GM21786 (cell line): ENCODE data around the gene AKAP6.

Experiments used
- ATAC-seq: cut with Tn5 transposase; IDR thresholded peaks from one replicate; pipeline ENCODE4 v1.9.1; 2021; ENCODE audit not compliant: unreplicated experiment

Gene AKAP6

DNA sequence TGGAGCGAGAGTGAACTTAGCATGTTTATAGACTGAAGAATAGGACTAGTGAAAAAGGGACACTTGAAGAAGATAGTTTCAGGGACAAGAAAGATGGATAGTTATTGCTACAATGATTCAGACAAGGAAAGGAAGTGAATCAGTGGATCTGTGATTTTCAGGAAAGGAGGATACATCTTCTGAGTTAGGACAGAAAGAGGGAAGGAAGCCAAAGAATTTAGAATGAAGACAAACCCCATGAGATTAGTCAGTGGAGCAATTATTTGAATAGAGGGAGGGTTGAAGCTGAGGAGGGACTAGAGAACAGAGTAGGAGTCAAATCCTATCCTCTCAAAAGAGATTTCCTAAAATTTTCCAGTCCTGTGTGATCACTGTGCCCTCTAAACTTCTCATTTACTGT, 282.7 kb downstream of the AKAP6 start:
- ATAC-seq: no peak

DNA sequence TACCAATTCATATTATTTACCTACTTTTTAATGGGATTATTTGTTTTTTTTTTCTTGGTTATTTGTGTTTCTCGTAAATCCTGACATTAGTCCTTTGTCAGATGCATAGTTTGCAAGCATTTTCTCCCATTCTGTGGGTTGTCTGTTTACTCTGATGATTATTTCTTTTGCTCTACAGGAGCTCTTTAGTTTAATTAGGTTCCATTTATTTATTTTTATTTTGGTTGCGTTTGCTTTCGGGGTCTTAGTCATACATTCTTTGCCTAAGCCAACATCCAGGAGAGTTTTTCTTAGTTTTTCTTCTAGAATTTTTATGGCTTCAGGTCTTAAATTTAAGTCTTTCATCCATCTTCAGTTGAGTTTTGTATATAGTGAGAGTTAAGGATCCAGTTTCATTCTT, 289.9 kb downstream of the AKAP6 start:
- no peak for ATAC-seq

DNA sequence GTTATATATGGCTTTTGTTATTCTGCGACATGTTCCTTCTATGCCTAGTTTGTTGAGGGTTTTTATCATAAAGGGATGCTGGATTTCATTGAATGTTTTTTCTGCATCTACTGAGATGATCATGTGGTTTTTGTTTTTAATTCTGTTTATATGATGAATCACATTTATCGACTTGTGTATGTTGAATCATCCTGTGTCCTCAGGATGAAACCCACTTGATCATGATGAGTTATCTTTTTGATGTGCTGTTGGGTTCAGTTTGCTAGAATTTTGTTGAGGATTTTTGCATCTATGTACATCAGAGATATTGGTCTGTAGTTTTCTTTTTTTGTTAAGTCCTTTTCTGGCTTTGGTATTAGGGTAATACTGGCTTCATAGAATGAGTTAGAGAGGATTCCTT, 291.2 kb downstream of the AKAP6 start:
- ATAC-seq: no peak

DNA sequence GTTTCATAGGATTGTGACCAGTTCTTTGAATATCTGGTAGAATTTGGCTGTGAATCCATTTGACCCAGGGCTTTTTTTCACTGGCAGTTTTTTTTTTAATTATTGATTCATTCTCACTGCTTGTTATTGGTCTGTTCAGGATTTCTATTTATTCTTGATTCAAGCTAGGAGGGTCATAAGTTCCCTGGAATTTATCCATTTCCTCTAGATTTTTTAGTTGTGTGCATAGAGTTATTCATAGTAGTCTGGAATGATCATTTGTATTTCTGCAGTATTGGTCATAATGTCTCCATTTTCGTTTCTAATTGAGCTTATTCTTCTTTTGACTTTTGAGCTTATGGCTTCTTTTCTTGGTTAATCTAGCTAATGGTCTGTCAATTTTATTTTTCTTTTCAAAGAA, 291.6 kb downstream of the AKAP6 start:
- ATAC-seq: no peak

DNA sequence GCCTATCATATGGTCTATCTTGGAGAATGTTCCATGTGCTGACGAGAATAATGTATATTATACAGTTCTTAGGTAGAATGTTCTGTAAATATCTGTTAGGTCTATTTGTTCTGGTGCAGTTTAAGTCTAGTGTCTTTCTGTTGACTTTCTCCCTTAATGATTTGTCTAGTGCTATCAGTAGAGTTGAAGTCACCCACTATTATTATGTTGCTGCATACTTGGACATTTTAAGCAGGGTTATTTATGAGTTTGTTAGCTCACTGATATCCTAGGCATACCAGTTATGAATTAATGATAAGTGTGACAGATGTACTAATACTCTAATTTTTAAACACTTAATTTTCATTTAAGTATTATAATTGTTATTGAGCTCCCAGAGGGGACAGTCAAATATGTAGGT, 292.5 kb downstream of the AKAP6 start:
- ATAC-seq: no peak

DNA sequence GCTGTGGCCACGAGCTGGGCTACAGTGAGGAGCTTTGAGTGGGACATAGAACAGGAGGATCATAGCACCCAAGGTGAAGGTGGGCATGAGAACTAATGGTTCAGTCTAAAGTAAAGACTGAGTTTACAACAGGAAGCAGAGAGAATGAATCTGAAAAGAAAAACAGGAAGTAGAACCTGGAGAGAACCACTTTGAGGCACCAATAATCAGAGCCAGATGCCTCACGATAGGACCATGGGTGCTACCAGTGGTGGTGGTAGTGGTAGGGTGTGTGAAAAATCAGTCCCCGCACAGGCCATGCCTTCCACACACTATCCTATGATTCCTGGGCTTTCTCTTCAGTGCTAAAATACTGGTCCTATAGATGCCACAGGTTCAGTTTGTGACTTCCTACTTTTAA, 293.6 kb downstream of the AKAP6 start:
- ATAC-seq: no peak

DNA sequence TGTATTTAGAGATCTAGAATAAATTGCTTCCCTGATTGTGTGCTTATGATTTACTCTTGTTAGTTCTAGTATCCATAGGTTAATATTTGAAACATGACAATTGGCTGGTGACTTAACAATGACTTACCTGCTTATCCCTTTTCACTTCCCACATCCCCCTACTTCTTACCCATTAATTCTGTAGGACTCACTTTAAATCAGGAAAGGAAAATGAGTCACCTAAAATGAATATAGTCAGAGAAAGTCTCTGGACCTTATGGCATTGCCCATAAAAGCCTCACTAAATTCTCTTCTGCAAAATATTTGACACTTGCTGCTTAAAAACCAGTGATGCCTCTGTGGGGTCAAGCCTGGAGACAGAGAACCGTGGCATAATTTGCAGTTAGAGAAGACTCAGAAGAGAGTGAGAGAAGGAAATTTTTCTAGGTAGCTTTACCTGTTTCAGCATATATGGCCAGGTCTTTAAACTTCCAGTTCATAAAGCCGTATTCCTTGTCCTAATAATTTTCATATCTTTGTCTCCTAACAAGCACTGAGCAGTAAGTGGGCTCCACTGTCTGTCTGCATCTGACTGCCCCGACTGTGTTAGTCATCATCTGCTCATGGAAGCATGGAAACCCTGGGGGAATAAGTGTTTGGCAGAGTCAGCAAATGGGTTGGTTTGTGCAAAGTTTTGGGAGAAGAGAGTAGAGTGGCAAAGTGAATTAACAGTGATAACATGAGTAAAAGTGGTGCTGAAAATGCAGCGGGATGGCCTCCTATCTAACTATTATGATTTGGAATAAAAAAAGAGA, 294.4 kb downstream of the AKAP6 start:
- no peak for ATAC-seq

DNA sequence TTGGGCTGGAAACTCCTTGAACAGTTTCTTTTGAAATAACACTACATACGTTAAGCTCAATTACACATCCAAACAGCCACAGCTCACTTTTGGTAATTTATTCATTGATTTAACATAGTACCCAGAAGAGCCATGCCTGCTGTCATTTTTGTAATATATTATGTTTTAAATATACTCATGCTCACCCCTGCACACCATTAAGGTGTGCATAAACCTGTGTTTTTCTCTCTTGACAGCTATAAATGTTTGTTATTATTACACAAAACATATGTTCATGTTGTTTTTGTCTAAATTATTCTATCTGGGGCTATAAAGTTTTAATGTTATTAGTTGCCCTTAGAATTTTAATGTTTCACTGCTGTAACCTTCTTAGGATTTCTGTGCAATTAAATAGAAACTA, 296.1 kb downstream of the AKAP6 start:
- ATAC-seq: no peak

DNA sequence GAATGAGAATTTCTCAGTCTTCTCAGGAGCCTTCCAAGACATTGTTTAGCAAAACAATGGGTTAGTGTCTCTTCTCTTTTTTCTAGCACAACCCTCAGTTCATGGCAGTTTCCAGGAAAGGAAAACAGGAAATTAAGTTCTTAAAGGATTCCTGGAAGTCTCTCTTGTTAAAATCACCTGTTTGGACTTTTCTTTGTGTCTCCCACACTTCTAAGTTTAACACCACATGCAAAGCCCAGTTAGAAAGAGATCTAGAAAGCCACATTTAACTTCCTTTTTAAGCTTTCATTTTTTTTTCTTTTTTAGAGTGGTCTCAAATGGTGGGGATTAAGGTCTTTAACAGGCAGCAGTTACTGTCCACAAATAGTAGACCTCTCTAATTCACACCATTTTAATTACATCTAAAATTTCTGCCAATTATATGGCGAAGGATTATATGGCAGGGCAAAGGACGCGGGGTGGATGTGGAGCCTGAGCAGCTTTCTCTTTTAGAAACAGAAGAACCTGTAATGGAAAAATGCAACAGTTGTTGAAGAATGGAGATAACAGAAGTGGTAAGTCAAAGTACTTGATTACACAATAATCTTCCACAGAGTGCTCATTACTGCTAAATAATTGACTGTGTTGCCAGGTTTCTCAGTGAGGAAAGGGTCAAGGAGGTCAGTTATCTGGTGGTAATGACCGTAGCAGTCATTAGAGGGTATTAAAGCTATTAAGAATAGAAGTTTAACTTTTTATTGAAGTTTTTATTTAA, 298.6 kb downstream of the AKAP6 start:
- no peak for ATAC-seq

DNA sequence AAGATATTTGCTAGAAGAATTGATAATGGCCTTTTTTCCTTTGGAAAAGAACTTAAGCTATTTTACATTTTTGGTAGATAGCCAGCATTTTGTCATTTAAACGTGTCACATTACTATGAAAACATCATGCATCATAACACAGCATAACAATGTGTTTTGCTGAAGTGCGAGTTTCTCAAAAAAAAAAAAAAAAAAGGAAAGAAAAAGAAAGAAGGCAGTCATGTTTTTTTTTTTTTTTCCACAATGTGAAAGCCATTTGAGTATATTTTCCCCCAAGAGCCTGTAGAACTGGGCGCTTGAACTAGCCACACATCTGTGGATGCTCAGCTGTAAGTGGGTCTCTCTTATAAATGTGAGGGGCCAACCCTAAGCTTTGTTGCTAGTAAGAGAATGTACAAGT, 300.1 kb downstream of the AKAP6 start:
- ATAC-seq: no peak

DNA sequence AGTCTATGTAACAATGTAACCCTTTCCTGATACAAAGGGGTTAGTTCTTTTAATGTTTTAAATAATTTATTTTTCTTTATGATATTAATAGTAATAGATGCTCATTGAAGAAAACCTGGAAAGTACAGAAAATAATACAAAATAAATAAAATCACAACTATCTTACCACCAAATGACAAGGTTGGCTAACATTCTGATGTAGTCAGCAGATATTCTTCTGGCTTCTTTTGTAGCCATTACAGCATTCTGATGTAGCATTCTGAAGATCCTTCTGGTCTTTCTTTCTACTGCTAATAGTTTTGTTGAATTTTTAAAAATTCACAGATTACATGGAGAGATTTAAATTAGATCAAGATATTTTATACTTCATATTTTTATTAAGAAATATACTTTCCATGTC, 301.6 kb downstream of the AKAP6 start:
- ATAC-seq: no peak

DNA sequence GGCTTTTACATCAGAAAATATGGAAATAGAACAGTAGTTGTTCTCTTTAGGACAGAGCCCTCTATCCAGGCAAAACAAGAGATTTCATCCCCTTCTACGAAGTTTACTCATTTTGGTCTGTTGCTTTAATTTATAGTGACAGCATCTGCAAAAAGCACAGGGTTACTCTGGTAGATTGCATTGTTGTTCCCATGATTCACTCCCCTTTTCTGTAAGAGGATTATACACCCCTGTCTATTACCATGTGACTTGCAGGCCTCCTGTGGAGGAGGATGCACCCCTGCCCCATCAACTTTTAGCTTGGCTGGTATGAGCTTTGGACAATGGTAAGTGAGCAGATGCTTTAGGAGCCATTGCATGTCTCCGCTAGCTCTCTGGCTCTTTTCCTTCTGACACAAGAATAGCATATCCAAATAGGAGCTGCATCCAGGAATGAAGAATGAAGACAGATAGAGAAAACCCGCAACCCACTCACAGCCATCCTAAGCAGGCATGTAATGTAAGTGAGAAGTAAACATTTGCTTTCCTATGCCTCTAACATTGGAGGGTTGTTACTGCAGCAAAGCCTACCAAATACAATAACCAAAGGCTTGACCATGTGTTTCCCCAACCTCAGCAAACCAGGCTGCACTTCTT, 304.2 kb downstream of the AKAP6 start:
- no peak for ATAC-seq

DNA sequence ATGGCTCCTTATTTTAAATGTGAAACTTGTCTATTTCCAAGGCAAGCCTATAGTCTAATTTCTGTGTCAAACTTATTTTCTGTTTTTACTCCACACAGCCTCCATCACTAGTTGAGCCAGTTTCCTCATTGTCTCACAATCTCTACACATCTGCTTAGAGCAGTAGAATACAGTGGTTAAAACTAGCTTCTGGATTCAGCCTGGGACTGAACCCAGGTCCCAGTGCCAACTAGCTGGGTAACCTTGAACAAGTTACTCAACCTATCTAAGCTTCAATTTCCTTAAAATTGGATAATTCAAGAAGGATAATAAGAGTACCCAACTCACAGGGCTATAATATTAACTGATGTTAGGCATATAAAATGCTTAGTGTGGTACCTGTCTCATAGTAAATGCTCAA, 304.8 kb downstream of the AKAP6 start:
- no peak for ATAC-seq

DNA sequence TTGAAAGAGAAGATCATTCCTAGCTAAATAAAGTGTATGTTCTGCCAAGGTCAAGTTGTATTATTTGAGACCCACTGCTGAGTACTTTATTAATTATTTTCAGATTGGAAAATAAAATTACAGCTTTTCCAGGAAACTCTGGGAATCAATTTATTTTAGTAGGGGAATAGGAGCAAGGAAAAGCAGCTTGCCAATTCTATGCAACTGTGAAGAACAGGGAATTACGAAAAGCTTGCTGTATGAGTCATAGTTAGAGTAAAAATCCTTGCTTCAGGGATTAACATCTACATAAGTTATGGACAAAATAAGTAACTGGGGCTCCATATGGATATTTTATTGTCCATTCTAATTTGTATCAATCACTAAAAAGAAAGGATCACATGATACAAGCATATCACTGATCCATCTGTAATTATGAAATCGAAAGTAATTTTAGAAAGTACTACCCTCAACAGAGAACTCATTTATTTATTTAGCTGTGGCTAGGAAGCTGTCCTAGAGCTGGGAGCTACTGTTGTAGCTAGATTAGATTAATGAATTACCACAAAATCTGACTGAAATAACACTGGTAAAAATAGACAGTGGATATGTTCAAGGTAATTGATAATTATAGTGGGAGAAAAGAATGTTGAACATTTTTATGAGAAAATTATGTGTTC, 306.1 kb downstream of the AKAP6 start:
- ATAC-seq: no peak

DNA sequence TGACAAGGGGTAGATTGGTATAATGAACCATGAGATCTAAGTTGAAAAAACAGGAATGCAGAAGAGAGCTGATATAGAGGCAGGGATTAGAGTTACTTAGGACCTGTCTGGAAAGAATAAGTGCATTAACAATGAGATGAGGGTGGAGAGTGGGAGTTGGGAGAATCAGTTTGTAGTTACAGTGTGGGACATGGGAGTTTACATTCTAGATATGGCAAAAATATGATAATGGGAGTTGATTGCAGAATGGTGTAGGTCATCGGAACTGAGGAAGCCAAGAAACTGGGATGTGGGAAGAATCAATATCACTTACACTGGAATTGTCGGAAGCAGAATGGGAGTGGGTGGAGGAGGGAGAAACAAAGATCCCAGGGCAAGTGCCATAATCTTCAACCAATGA, 308.5 kb downstream of the AKAP6 start:
- no peak for ATAC-seq

DNA sequence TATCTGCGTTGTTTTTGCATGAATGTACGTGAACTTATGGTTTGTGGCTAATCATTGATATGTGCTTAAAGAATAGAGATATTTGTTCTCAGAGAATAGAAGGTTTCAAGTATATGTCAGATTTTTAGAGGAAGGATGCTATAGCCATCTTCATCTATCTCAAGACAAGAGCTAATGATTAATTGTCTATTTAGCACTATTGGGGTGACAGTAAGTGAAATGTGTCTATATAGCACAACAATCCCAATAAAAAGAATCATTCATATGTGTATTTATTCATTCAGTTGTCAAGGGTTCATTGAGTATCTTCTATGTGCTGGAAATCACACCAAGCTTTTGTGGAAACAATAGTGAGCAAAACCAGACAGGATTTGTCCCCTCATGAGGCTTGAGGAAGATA, 310.1 kb downstream of the AKAP6 start:
- no peak for ATAC-seq

DNA sequence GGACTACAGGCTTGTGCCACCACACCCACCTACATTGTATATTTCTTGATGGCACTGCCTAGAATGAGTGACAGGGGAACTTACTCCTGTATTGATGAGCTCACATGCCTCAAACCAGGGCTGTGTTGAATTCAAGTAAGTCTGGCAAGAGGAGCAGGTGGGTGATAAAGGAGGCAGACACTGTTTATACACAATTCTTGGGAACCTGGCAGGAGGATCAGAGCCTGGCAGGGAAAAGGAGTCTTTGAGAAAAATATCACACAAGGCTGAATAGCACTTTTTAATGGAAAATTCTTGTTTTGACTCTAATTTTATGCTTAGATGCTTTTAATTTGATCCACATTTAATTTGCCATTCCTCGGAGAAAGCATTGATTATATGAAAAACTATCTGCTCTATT, 316.5 kb downstream of the AKAP6 start:
- ATAC-seq: no peak

DNA sequence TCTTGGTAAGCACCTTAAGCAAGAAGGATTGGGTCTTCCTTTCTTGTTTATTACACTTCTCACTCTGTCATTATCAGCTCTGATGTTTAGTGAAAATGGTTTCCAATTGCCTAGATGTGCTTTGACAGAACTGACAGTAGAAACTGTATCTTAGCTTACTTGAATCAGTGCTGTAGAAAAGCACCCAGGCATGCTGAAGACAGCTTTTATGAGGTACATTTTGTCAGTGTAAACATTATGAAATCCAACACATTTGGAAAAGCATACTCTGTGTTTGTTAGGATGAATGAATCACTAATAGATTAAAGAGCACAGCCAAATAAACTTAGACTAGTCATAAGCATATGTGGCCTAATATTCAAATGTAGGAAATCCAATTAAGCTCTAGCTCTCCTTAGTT, 319.3 kb downstream of the AKAP6 start:
- no peak for ATAC-seq

DNA sequence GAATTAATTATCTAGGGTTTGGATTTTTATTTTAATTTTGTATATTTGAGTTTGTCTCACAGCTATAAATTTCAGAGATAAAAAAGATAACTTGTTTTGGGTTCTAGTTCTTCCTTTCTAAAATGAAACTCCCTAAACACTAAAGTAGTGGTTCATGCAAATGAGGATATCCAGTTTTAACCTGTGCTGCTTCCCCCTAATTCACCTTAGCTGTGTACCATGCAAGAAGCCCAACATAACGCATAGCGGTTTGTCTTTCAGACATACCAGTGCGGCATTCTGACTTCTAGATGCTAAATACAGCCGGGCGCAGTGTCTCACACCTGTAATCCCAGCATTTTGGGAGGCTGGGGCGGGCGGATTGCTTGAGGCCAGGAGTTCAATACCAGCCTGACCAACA, 320.9 kb downstream of the AKAP6 start:
- no peak for ATAC-seq

DNA sequence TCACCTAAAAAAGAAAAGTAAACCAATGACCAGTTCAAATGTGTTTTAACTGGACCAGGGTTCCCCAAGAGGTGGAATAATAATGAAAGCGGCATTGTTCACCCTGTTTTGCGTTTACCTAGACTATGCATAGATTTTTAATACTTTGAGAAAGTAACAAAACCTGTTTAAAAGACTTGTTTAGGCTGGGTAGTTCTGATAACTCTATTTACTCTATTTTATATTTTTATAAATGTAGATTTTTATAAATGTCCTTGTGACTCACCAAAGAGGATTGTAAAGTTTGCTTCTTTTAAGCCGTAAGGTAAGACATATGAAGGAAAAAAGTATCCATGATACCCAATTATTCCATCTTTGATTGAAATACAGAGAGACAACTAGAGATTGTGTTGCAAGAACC, 321.6 kb downstream of the AKAP6 start:
- no peak for ATAC-seq

DNA sequence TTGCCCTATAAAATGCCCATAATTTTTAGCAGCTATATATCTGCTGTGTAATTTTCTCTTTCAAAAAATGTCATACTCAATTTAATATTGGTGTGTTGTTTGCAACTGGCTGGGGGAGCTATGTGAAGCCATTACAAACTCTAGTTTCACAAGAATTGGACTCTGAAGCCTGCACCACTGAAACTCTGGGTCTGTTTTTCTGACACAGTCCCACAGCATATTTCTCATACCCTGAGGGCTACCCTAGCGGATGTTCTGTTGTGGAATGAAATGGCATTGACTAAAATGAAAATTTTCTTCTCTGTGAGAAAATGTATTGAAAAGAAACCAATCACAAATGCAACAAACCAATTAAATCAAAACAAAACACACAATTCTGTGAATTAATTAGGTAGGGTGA, 325.0 kb downstream of the AKAP6 start:
- ATAC-seq: no peak

DNA sequence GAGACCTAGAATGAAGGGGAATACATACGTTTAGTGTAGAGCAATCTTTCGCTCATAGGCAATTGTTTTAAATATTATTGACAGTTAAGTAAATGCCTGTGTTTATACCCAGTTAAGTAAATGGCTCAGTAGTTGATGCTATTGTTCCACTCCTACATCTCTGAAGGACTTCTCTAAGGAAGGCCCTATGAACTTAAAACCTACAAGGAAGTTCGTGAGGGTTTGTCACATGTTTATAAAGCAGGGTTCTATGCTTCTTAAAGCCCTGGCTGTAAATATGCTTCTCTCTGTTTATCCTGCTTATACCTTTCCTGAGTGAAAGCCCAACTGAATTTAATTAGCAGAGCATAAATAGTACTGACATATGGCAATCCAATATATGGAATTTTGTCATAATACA, 327.5 kb downstream of the AKAP6 start:
- ATAC-seq: no peak
